Smooth muscle cell of the brain vasculature (primary cell): ENCODE measurements around the gene HS6ST3.

Experiments used
- DNase-seq: peaks from one replicate; pipeline ENCODE4 v3.0.0-alpha.2; 2012; ENCODE audit warnings: low read depth, low spot score

Gene HS6ST3

GRCh38 chr13:96198038-96198437, 108.1 kb downstream of the HS6ST3 start:
- DNase-seq, result no peak

GRCh38 chr13:96199315-96199714, 109.4 kb downstream of the HS6ST3 start:
- DNase-seq, result no peak

- no peak for DNase-seq
Measured at GRCh38 chr13:96200810-96201209, 110.9 kb downstream of the HS6ST3 start.

DNA sequence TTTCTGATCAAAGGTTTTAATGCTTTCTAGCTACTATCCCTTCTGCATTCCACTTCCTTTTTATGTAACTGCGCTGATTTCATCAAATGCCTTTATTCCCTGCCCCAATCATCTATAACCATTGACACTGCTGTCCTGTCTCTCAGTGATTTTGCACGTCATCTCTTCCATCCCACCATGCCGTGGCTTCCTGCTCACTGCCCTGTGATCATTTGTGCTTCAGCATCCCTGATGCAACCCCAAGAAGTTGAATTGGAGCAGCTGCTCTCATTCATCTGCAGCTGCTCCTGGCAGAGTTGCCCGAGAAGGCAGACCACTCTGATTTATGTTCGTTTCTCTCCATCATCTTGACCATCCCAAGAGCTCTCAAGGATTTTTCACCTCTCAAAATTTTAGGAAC, 112.4 kb downstream of the HS6ST3 start:
- DNase-seq, result no peak

DNA sequence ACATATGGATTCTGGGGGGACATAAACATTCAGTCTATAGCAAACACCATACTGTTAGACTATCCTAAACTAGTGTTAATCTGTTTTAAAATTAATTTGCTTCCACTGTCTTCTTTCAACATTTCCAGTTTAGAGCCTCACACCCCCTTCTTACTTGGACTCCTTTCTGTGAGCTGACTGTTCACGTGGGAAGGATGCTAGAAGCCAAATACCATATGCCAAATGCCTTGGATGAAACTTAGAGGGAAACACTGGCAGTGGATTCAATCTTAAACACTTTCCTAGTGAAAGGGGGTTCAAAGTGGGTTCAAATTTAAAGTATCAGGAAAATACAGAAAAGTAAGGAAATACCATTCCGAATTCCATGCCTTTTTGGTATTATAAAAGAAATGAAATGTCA, 113.6 kb downstream of the HS6ST3 start:
- no peak for DNase-seq

DNA sequence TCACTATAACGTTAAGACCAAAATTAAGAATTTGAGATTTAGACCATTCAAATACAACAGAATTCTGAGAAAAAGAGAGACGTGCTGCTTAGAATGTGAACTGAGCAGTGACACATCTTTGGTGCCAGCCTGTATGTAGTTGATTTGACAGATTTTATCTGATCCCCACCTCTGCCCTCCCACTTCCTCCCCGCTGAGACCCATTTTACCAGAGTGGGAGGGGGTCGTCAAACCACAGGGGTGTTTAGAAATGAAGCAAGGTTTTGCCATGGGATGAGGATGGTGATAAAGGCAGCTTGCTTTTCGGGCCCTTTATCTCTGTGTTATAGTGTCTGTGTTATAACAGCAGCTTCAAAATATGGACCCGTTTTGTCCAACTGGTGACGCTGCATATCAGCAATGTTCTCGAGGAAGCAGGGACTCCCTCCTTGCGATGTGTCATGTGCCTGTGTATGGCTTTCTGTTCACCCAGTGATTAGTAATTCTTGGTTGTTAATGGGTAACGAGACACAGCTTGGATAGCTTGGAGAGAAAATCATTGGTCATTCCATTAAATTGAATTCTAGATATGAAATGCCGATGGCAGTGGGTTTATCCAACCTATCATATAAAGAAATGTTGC, 125.0 kb downstream of the HS6ST3 start:
- DNase-seq, result no peak

DNA sequence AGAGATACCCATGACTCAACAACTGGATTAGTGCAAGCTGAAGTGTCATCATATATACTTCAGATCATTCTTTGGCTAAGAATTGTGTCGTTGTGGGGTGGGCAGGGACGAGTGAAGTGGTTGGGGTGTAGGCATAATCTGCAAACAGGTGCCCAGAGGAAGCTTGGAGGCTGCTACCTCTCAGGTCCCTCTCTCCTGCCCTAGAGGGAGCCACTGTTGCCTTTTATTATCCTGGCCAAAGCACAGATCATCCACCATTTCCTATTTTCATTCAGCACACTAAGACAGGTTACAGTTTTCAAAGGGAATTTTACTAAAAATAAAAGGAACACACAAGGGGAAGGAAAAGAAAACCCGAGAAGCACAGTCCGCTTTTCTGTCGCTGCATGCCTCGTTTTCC, 126.6 kb downstream of the HS6ST3 start:
- DNase-seq, result no peak

GRCh38 chr13:96218475-96218874, 128.6 kb downstream of the HS6ST3 start:
- no peak for DNase-seq

GRCh38 chr13:96221471-96221870, 131.6 kb downstream of the HS6ST3 start:
- no peak for DNase-seq

GRCh38 chr13:96223231-96223630, 133.3 kb downstream of the HS6ST3 start:
- no peak for DNase-seq

DNA sequence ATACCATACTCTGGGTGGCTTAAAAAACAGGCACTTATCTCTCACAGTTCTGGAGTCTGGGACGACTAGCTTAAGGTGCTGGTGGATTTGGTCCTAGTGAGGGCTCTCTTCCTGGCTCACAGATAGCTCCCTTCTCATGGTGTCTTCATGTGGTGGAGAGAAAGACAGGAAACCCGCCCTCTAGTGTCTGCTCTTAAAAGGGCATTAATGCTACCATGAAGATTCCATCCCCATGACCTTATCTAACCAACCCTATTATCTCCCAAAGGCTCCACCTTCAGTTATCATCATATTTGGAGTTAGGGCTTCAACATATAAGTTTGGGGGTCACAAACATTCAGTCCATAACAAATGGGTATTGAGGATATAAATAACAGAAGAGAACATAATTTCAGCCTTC, 139.4 kb downstream of the HS6ST3 start:
- no peak for DNase-seq

GRCh38 chr13:96238241-96238640, 148.3 kb downstream of the HS6ST3 start:
- no peak for DNase-seq

DNA sequence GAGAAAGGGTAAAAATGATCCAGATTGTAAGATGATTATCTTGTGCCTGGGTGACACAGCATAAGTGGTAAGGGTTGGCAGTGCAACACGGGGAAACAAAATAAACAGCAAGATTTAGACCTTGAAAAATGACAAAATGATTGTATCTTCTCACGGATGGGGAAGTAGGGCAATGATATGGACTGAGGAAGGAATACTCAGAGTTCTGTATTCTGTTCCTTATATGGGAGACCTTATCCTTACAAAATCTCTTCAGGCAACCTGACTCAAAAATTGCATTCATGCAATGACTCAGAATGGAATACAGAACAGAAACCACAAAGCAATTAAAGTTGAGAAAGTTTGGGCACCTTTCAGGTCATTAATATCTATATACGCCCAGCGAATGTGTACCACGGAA, 149.0 kb downstream of the HS6ST3 start:
- DNase-seq, result no peak

DNA sequence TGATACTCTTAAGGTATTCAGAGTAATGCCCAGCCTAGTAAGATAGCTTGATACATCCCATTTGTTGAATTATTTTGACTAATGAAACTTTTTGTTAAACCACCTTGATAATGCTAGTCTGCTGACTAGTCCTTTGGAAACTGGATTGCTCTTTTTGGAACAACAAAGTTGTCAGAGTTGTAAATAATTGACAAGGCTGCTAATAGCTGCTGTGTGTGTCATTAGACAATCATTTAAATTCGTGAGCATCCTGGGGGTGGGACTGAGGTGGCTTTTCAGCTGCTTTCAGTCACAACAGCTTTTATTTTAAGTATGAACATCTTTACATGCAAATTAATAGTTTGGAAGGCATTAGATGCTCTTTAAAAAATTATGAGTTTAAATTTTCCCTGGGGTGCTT, 153.5 kb downstream of the HS6ST3 start:
- no peak for DNase-seq

- no peak for DNase-seq
Measured at GRCh38 chr13:96248103-96248502, 158.2 kb downstream of the HS6ST3 start.

DNA sequence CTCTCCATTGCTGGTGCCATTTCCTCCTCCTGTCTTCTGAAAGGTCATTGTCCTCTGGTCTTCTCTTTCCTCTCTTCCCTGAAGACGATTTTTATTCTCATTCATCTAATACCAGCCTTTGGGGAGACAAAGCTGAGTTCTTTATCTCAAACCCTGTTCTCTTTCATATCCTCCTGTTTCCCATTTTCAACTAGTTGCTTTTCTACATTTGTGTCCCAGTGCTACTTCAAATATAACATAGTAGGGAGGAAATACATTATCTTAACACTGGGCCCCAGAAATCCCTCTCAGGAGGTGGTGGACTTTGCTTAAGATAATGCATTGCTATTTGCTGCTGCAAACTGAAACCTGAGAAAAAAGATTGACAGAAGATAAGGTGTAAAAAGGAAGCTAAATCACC, 159.1 kb downstream of the HS6ST3 start:
- no peak for DNase-seq

GRCh38 chr13:96252903-96253302, 163.0 kb downstream of the HS6ST3 start:
- no peak for DNase-seq

GRCh38 chr13:96273196-96273595, 183.3 kb downstream of the HS6ST3 start:
- DNase-seq, result no peak

DNA sequence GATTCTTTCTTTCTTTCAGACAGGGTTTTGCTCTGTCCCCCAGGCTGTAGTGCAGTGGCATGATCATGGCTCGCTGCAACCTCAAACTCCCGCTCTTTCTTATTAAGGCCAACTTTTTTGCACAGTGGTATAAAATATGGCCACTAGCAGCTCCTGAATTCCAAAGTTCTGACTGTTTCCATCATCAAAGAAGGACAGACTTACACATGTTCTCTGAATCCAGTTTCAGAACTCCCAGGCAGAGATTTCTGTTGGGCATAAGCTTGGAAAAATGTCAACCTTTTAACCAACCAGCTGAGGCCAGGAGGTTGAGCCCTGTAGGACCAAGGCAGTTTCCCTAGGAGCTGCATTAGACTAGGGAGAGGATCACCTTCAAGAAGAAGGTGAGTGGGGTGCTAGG, 184.1 kb downstream of the HS6ST3 start:
- DNase-seq, result no peak

GRCh38 chr13:96279904-96280303, 190.0 kb downstream of the HS6ST3 start:
- no peak for DNase-seq

- DNase-seq, result no peak
Measured at GRCh38 chr13:96284971-96285370, 195.1 kb downstream of the HS6ST3 start.

DNA sequence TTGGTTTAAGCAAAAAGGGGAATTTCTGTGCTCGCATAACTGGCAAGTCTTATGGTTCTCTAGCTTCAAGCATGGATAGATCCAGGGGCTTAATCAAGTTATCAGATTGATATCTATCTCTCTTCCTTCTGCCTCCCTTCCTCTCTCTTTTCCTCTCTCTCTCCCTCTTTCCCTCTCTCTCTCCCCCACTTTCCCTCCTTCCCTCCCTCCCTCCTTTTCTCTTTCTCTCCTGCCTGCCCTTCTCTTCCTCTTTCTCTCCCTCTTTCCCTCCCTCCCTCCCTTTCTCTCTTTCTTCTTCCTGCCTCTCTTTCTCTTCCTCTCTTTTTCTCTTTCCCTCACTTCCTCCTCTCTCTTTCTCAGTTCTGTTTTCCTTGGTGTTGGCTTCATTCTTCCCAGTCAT, 195.8 kb downstream of the HS6ST3 start:
- no peak for DNase-seq

GRCh38 chr13:96294930-96295881, 205.3 kb downstream of the HS6ST3 start:
- DNase-seq, result no peak
